K562 (cell line): ENCODE results near the gene CDK11B. TPM values are rescaled to one million over a fixed set of nuclear protein-coding genes. Genes with fewer than 3 reads are reported as not detected.

ENCODE experiments used
- ASH1L ChIP-seq: fragments of 450-650 bp; IDR thresholded peaks from 2 replicates; pipeline ENCODE4 v1.6.1; 2018; ENCODE audit warnings: borderline replicate concordance, mild to moderate bottlenecking, low read depth; ENCODE audit not compliant: partially characterized antibody
- BRF1 ChIP-seq: IDR thresholded peaks from 3 replicates; pipeline ENCODE4 v1.6.1; 2011; ENCODE audit warnings: borderline replicate concordance, mild to moderate bottlenecking; ENCODE audit not compliant: insufficient read length; ENCODE audit errors: extremely low read depth
- DNMT1 ChIP-seq: fragments of 450-650 bp; IDR thresholded peaks from 2 replicates; pipeline ENCODE4 v1.6.1; 2016; ENCODE audit warnings: antibody characterized with exemption, mild to moderate bottlenecking
- E2F5 ChIP-seq: sonication (generic); formaldehyde crosslinking; IDR thresholded peaks from 2 replicates; pipeline ENCODE4 v1.8.0; 2022; ENCODE audit warnings: mild to moderate bottlenecking, missing genetic modification reagents
- E2F8 ChIP-seq: fragments of 450-650 bp; IDR thresholded peaks from 2 replicates; pipeline ENCODE4 v1.7.1; 2018; ENCODE audit warnings: mild to moderate bottlenecking, low read depth; ENCODE audit not compliant: partially characterized antibody
- HNRNPLL ChIP-seq: fragments of 200-400 bp; formaldehyde crosslinking; IDR thresholded peaks from 2 replicates; pipeline ENCODE4 v1.6.1; 2017; ENCODE audit warnings: low read length, low read depth, mild to moderate bottlenecking; ENCODE audit not compliant: poor library complexity, severe bottlenecking
- ID3 ChIP-seq, 2 experiments: fragments of 250-450 bp in 1 of 2; fragments of 450-650 bp in 1 of 2; sonication (Bioruptor Pico) in 1 of 2; IDR thresholded peaks; 2 replicates each; pipeline versions ENCODE4 v1.6.1 to v1.8.0; 2016 to 2021; ENCODE audit warnings: mild to moderate bottlenecking in 2 of 2, moderate library complexity in 2 of 2, missing compliant biosample characterization in 1 of 2, missing genetic modification characterization in 1 of 2
- LARP7 ChIP-seq: fragments of 450-650 bp; IDR thresholded peaks from 2 replicates; pipeline ENCODE4 v1.6.1; 2016
- MIER1 ChIP-seq: fragments of 450-650 bp; IDR thresholded peaks from 2 replicates; pipeline ENCODE4 v1.6.1; 2016; ENCODE audit warnings: antibody characterized with exemption, mild to moderate bottlenecking, low read depth
- MYC ChIP-seq, 2 experiments: fragments of 250-450 bp in 1 of 2; sonication (Bioruptor Pico) in 1 of 2; IDR thresholded peaks; 2 replicates each; pipeline versions ENCODE4 v1.5.1 to v1.6.1; 2012 to 2021; ENCODE audit warnings: low read depth in 2 of 2, borderline replicate concordance in 1 of 2, improper control_type of control experiment in 1 of 2, low read length in 1 of 2, mild to moderate bottlenecking in 1 of 2, moderate library complexity in 1 of 2
- NUFIP1 ChIP-seq: fragments of 450-650 bp; IDR thresholded peaks from 2 replicates; pipeline ENCODE4 v1.6.1; 2018; ENCODE audit not compliant: partially characterized antibody
- SAFB ChIP-seq: fragments of 200-400 bp; formaldehyde crosslinking; IDR thresholded peaks from 2 replicates; pipeline ENCODE4 v1.6.1; 2017; ENCODE audit warnings: low read depth, low read length, borderline replicate concordance
- SMAD4 ChIP-seq: fragments of 250-450 bp; sonication (Bioruptor Pico); conservative IDR thresholded peaks from 2 replicates; pipeline ENCODE4 v1.8.0; 2021; ENCODE audit warnings: inconsistent platforms, mild to moderate bottlenecking, moderate library complexity
- SMARCC2 ChIP-seq: fragments of 450-650 bp; IDR thresholded peaks from 2 replicates; pipeline ENCODE4 v1.6.1; 2017; ENCODE audit warnings: antibody characterized with exemption, moderate library complexity, mild to moderate bottlenecking, low read depth
- SREBF1 ChIP-seq: fragments of 150-350 bp; IDR thresholded peaks from 2 replicates; pipeline ENCODE4 v1.6.1; 2014; ENCODE audit warnings: antibody characterized with exemption, low read depth, low read length, borderline replicate concordance
- SRSF1 ChIP-seq: fragments of 200-400 bp; formaldehyde crosslinking; IDR thresholded peaks from 2 replicates; pipeline ENCODE4 v1.6.1; 2017; ENCODE audit warnings: mild to moderate bottlenecking, low read depth, low read length, moderate library complexity
- SRSF9 ChIP-seq: fragments of 200-400 bp; formaldehyde crosslinking; IDR thresholded peaks from 2 replicates; pipeline ENCODE4 v1.6.1; 2017; ENCODE audit warnings: low read depth, low read length, borderline replicate concordance
- ZNF324 ChIP-seq: fragments of 250-450 bp; sonication (Bioruptor Pico); IDR thresholded peaks from 2 replicates; pipeline ENCODE4 v1.4.0; 2020; ENCODE audit warnings: mild to moderate bottlenecking
- ZNF589 ChIP-seq: fragments of 200-800 bp; sonication (Bioruptor generic); IDR thresholded peaks from 2 replicates; pipeline ENCODE4 v1.6.1; 2016; ENCODE audit warnings: low read depth, missing genetic modification characterization, missing compliant biosample characterization
- ZSCAN29 ChIP-seq: fragments of 450-650 bp; IDR thresholded peaks from 2 replicates; pipeline ENCODE4 v1.6.1; 2017
- polyA plus RNA-seq, 8 experiments: library from polyadenylated mRNA; depleted of rRNA in 4 of 8; stranded (reverse) in 5 of 8; unstranded in 3 of 8; fragments of >200 nt; fragmentation: Nextera tagmentation in 2 of 8; fragmentation: Illumina TruSeq in 1 of 8; extraction: Ambion mirVana in 2 of 8; extraction: Trizol in 1 of 8; gene quantifications; 2 replicates each; pipeline versions ENCODE4 v1.2.1 to v1.2.3, GENCODE V29; 2011 to 2014; ENCODE audit warnings: inconsistent platforms in 1 of 8, missing spikeins in 1 of 8
- total RNA-seq, 7 experiments: library from RNA; depleted of rRNA in 6 of 7; stranded (reverse); fragments of >200 nt in 6 of 7; fragmentation: Illumina TruSeq in 2 of 7; extraction: Trizol in 2 of 7; gene quantifications; 2 replicates each; pipeline versions ENCODE4 v1.2.1 to v1.2.3, GENCODE V29; 2011 to 2021; ENCODE audit warnings: low replicate concordance in 1 of 7

CDK11B gene
- total and polyA plus RNA-seq, 9 of the 15 experiments (the other 6 are each of a cell fraction or from before 2014, with no cell fraction given) = 2.8 to 52.2 (median 19.5) TPM

- TF ChIP-seq E2F5 (CRISPR knock-in tag) (no peak), SMARCC2 (no peak), SREBF1 (no peak), ID3 (CRISPR knock-in tag; IDR thresholded peaks at IDR 0.05) (no peak), ID3 (tag; IDR thresholded peaks at IDR 0.05) (no peak), SRSF1 (no peak), MYC (IDR thresholded peaks at IDR 0.05; ENCODE audit: low read depth, low read length) (no peak; the same call in 1 of the 2 replicates), MYC (CRISPR knock-in tag; IDR thresholded peaks at IDR 0.05; ENCODE audit: borderline replicate concordance, low read depth) (no peak), SAFB (no peak), NUFIP1 (no peak), BRF1 (no peak), ZSCAN29 (no peak), ZNF589 (CRISPR knock-in tag) (no peak), MIER1 (no peak; the same call in 1 of the 2 replicates), LARP7 (no peak), SRSF9 (no peak), DNMT1 (no peak), ASH1L (no peak), ZNF324 (CRISPR knock-in tag) (no peak), SMAD4 (CRISPR knock-in tag) (no peak), E2F8 (no peak), HNRNPLL (no peak)
Observed at GRCh38 chr1:1614204-1614953, 44.4 kb downstream of the CDK11B start (continued).
